GM18526 (cell line): Measurements from ENCODE around the gene ADAMTS18.

Source experiments
- POLR2A ChIP-seq: IDR thresholded peaks from 3 replicates; pipeline ENCODE4 v1.6.1; 2011; ENCODE audit not compliant: insufficient read length; ENCODE audit errors: extremely low read depth

ADAMTS18 gene

GRCh38 chr16:77414752-77415231, 20.0 kb downstream of the ADAMTS18 start:
- no peak for TF ChIP-seq POLR2A

DNA sequence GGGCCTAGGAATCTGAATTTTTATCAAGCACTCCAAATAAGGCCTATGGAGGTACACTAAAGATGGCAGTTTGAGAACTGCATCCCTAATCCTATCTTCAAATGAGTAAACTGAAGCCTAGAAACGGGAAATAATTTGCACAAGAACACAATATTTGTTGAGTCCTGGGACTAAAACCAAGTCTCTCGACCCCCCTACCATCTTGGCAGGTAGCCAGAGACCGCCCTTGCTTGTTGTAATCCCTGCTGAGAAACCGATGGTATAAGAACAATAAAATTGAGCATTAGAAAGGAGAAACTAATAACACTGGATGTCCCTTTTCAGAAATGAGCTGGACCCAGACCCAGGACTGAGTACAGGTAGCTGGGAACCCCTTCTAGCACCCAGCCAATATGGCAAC, 24.4 kb downstream of the ADAMTS18 start:
- TF ChIP-seq POLR2A, result no peak

DNA sequence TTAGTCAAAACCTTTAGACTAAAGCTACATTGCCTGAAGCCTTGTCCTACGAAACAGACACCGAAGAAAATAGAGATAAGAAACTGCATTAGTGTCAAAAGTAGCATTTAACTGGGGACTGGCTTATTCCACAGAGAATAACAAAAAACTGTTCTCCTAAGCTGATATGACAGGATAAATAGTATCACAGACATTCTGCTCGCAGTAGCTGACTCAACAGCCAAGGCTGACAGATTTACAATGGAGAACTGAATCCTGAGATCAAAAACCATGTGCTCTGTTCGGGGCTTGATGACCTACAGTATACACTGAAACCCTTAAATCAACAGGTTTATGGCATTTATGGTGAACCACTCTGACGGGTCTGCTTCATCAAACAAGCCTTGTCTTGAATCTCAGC, 25.5 kb downstream of the ADAMTS18 start:
- no peak for TF ChIP-seq POLR2A

DNA sequence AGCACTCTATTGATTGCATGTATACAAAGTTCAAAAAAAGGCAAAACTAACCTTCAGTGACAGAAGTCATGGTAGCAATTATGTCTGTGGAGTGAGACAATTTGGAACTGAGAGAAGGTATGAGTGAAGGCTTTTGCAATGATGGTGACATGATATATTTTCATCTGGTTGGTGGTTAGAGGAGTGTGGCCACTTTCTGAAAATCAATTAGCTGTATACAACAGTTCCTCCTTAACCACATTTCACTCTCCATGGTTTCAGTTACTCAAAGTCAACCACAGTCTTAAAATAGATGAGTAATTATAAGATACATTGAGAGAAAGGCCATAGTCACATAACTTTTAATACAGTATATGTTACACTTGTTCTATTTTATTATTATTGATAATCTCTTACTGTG, 26.2 kb downstream of the ADAMTS18 start:
- TF ChIP-seq POLR2A, result no peak

DNA sequence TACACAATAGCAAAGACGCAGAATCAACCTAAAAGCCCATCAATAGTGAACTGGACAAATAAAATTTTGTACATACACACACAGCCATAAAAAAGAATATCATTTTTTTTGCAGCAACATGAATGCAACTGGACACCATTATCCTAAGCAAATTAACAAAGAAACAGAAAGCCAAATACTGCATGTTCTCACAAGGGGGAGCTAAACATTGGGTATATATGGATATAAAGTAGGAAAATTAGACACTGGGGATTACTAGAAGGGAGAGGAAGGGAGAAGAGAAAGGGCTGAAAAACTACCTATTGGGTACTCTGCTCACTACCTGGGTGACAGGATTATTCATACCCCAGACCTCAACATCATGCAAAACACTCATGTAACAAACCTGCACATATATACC, 28.2 kb downstream of the ADAMTS18 start:
- no peak for TF ChIP-seq POLR2A

DNA sequence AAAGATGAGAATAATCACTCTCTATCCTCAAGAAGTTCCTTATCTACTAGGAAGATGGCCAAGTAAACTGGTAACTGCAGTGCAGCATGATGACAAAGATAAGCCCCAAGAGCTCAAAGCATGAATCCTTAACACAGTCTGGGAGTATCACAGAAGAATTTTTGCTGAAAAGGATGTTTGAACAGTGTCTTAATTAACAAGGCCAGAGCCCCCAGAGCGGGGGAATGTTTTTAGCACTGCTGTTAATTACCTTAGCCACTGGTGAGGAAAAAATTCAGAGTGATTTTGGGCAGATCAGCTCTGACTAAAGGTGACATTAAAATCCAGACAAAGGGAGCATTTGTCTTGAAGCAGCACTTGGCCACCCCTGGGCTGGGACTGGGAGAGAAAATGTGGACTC, 30.1 kb downstream of the ADAMTS18 start:
- no peak for TF ChIP-seq POLR2A

DNA sequence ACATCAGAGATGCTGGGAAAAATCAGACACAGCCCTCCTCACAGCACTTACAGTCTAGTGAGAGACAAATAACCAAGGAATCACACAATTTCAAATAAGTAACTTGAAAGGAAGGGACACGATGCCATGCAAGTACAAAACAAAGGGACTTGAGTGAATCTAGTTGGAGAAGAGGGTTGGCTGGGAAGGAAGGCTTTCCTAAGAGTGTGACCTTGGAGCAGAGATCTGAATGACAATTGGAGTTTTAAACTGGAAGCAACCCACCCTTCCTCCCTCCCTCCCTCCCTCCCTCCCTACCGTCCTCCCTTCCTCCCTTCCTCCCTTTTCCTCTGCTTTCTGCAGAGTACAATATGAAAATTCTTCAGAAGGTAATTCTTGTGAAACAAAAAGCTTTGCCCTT, 31.1 kb downstream of the ADAMTS18 start:
- no peak for TF ChIP-seq POLR2A

- TF ChIP-seq POLR2A, result no peak
These were observed 32.2 kb downstream of the ADAMTS18 start for GRCh38 chr16:77402672-77403071.

DNA sequence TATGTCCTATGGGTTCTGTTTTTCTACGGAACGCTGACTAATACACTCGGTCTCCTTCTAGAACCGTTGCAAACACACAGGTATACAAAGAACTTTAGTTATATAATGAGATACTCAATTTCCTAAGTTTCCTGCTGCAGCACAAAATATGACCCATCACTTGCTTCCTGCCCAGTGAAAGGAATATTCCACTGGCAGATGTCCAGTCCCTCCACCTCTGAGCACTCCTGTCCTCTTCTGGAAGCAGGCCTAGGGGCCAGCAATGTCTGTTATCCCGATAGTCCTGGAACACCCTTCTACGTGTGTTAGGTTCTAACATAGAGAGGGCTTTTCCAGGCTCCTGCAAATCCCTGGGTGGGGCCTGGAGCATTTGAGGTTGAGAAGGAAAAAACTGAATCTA, 32.7 kb downstream of the ADAMTS18 start:
- no peak for TF ChIP-seq POLR2A

DNA sequence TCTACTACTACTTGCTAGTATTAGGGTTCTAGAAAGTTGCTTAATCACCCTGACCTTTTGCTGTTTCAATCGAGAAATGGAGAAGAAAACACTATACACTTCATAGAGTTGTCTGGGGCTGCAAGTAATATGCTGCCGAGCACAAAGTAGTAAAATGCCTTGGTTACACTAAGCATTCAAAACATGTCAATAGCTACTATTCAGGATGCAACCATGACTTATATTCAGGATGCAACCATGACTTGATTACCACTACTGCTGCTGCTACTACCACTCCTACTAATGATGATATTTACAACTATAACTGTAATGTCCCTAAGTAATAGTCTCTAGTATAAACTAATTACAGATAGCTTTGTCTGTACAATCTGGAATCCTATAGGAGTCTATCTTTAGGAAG, 35.3 kb downstream of the ADAMTS18 start:
- no peak for TF ChIP-seq POLR2A

DNA sequence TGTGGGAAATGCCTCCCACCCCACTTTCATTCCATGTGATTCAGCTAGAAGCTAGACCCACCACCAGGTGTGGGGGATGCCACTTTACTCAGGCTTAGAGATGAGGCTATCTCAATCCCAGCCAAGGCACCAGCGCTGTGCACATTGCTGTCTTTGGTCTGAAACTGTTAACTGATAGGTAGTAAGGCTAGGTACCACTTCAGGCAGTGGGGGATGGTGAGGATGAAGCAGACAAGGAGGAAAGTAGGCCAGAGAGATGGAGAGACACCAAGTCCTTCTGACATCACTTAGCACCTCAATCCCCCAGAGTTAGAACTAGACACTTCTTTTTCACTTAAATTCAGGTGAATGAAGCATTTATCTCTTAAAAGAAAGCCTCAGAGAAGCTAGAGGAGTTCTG, 35.8 kb downstream of the ADAMTS18 start:
- no peak for TF ChIP-seq POLR2A

- no peak for TF ChIP-seq POLR2A
These were observed 36.3 kb downstream of the ADAMTS18 start for GRCh38 chr16:77398495-77398894.

DNA sequence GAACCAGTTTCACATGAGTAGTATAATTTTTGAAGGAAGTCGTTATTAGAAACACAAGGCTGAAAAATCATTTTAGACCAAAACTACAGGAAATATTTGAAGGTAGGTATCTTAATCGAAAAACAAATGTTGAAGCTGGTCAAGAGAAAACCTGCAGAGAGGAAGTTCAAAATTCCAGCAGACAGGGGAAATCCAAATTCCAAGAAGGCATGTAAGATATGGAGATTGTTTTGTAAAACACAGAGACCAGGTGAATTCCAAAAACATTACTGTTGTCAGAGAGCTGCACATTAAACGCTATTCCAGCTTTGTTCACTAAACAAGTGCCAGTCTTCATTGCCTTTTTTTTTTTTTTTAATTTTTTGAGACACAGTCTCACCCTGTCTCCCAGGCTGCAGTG, 38.4 kb downstream of the ADAMTS18 start:
- no peak for TF ChIP-seq POLR2A

- no peak for TF ChIP-seq POLR2A
These were observed 40.1 kb downstream of the ADAMTS18 start for GRCh38 chr16:77394699-77395098.

- no peak for TF ChIP-seq POLR2A
These were observed 40.9 kb downstream of the ADAMTS18 start for GRCh38 chr16:77393955-77394354.

DNA sequence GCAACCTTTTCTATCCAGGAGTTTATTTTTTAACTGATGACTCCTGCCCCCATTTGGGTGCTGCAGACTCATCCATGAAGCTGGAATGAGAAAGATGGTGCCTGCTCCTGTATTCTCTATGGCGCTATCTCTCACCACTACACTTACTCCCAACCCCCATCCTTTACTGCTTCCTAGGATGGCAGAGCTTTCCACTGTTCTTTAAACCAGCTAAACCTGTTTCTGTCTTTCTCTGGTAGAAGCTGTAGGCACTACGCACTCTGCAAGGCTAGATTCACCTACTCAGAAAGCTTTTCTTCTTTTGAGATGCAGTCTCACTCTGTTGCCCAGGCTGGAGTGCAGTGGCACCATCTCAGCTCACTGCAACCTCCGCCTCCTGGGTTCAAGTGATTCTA, 47.0 kb downstream of the ADAMTS18 start:
- no peak for TF ChIP-seq POLR2A

DNA sequence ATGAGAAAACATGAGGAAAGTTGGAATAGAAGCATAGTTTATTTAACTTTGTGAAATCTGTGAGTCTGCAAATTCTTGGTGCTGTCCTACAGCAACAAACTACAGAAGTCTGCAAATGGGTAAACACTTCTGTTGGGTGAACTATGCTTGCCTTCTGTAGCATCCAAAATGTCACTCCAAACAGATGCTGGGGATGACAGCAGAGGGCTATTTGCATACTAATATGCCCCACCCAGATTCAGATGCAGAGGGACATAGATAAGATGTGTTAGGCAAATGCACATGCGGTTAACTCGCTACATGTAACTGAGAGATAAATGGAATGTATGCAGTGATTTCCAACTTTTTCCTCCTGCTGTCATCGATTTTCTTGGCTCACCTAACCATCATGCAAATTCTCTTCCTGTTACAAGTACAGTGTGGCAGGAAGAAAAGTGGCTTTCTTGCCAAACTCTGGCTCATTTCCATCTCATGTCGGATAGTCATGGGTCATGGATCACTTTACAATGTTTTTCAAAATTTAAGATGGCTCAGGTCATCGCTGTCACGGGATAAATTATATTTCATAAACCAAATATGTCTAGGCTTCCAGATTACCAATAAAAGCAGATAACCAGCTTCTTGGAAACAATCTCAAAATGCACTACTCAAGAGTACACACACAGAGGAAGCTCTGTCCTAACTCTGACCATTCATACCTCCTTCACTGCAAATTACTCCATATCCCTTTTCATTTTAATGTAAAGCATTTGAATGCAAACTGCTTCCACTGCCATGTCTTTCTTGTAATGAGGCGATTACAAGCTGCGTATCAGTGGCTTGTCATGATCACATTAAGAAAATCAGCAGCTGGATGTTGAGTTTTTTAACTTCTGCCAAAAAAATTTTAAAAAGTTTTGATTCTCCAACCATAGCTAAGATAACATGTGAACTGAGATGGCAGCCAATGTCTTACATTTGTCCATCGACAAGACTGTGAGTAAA, 47.7 kb downstream of the ADAMTS18 start:
- no peak for TF ChIP-seq POLR2A
